OCI-M2 (cell line): Measurements from ENCODE around the gene CACNB2.

Source experiments
- DNase-seq: peaks from one replicate; lab custom pipeline; 2025; ENCODE audit not compliant: unreplicated experiment; lab: John Stamatoyannopoulos, UW

The CACNB2 gene

GRCh38 chr10:18140149-18140956 is at the start of gene CACNB2:
Gene CACNB2, plus strand, starts transcription at chr10:18140424.
- no peak for DNase-seq

- DNase-seq = no peak
These were observed 45.9 kb upstream of the CACNB2 start for GRCh38 chr10:18094332-18094731.

- no peak for DNase-seq
These were observed 45.4 kb upstream of the CACNB2 start for GRCh38 chr10:18094793-18095192.

- DNase-seq = no peak
These were observed 42.7 kb upstream of the CACNB2 start for GRCh38 chr10:18097524-18097923.

GRCh38 chr10:18098201-18098600 is 42.0 kb upstream of the CACNB2 start:
- DNase-seq = no peak

GRCh38 chr10:18099415-18099814 is 40.8 kb upstream of the CACNB2 start:
- DNase-seq = no peak

GRCh38 chr10:18100669-18101068 is 39.6 kb upstream of the CACNB2 start:
- no peak for DNase-seq

- DNase-seq = no peak
These were observed 37.8 kb upstream of the CACNB2 start for GRCh38 chr10:18102404-18102803.

- no peak for DNase-seq
These were observed 35.9 kb upstream of the CACNB2 start for GRCh38 chr10:18104223-18104872.

GRCh38 chr10:18109341-18109870 is 30.8 kb upstream of the CACNB2 start:
- no peak for DNase-seq

GRCh38 chr10:18113881-18114280 is 26.3 kb upstream of the CACNB2 start:
- no peak for DNase-seq

- no peak for DNase-seq
These were observed 22.9 kb upstream of the CACNB2 start for GRCh38 chr10:18117276-18117675.

- DNase-seq = no peak
These were observed 17.5 kb upstream of the CACNB2 start for GRCh38 chr10:18122753-18123152.

GRCh38 chr10:18133046-18133445 is 7.2 kb upstream of the CACNB2 start:
- no peak for DNase-seq

GRCh38 chr10:18134509-18134908 is 5.7 kb upstream of the CACNB2 start:
- no peak for DNase-seq

- no peak for DNase-seq
These were observed 5.3 kb upstream of the CACNB2 start for GRCh38 chr10:18134921-18135320.

GRCh38 chr10:18136073-18136791 is 4.0 kb upstream of the CACNB2 start:
- no peak for DNase-seq

GRCh38 chr10:18137111-18137510 is 3.1 kb upstream of the CACNB2 start:
- no peak for DNase-seq

- no peak for DNase-seq
These were observed 977 bp downstream of the CACNB2 start for GRCh38 chr10:18140957-18141845.

- no peak for DNase-seq
These were observed 1.9 kb downstream of the CACNB2 start for GRCh38 chr10:18142151-18142550.

- DNase-seq = no peak
These were observed 4.2 kb downstream of the CACNB2 start for GRCh38 chr10:18144396-18144795.
